Measurements from ENCODE around the gene KRTAP4-9.

DNA sequence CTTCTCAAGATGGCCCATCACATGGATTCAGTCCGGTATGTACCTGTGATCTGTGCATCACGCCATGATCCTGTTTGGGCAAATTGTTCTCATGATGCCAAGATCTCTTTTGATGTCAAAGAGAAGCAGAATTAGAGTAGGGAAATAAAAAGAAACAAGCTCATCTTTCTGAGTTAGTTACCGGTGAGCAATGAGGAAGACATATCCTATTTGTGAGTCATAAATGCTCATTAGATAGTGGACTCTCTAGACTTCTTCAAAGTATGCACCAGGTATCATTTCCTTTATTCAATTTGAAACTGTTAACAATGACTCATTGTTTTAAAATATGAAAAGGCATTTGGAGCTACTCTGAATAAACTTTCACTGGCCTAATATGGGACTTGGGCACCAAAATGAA lies 26.8 kb downstream of the KRTAP4-9 start:
- no peak for TF ChIP-seq POLR2A (IDR thresholded peaks at IDR 0.05; ENCODE audit: borderline replicate concordance, extremely low read depth, insufficient read depth, insufficient read length)
- TF ChIP-seq CTCF (IDR thresholded peaks at IDR 0.05 in 2 of 3, conservative IDR thresholded peaks at IDR 0.05 in 1 of 3; ENCODE audit: borderline replicate concordance in 1 of 3, insufficient read depth in 1 of 3, low read depth in 2 of 3, low read length in 2 of 3), result no peak
- no peak for TF ChIP-seq REST (IDR thresholded peaks at IDR 0.05; ENCODE audit: low read depth)
- no peak for TF ChIP-seq EZH2 (IDR thresholded peaks at IDR 0.05)
- TF ChIP-seq, protein P1, sequence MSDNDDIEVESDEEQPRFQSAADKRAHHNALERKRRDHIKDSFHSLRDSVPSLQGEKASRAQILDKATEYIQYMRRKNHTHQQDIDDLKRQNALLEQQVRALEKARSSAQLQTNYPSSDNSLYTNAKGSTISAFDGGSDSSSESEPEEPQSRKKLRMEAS (IDR thresholded peaks at IDR 0.05), result peak; percentile 50; the same call in 1 of the 2 replicates
- TF ChIP-seq SP1 (IDR thresholded peaks at IDR 0.05; ENCODE audit: low read depth), result peak; percentile 95
- TF ChIP-seq, protein P2, sequence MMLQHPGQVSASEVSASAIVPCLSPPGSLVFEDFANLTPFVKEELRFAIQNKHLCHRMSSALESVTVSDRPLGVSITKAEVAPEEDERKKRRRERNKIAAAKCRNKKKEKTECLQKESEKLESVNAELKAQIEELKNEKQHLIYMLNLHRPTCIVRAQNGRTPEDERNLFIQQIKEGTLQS (IDR thresholded peaks at IDR 0.05), result no peak; the same call in 1 of the 2 replicates
- peak; percentile 49; the same call in 1 of the 2 replicates for TF ChIP-seq POLR2AphosphoS5 (IDR thresholded peaks at IDR 0.05; ENCODE audit: low read depth, low read length)
- TF ChIP-seq EGR1 (IDR thresholded peaks at IDR 0.05; ENCODE audit: low read depth), result no peak
- TF ChIP-seq YY1 (IDR thresholded peaks at IDR 0.05; ENCODE audit: extremely low read depth, insufficient replicate concordance, low read depth, low read length), result no peak
- no peak for TF ChIP-seq EZH2phosphoT487 (IDR thresholded peaks at IDR 0.05; ENCODE audit: borderline replicate concordance)
- no peak for TF ChIP-seq ZFX (IDR thresholded peaks at IDR 0.05)
- peak; percentile 79; the same call in 1 of the 2 replicates for TF ChIP-seq CEBPB (IDR thresholded peaks at IDR 0.05; ENCODE audit: low read depth)
